SU-DHL-6 (cell line): ENCODE data around the gene TXNDC11.

Experiments
- EZH2phosphoT487 ChIP-seq: fragments of 200-600 bp; sonication (generic), shearing (Covaris generic); conservative IDR thresholded peaks from 2 replicates; pipeline ENCODE4 v1.6.1; 2018; ENCODE audit warnings: mild to moderate bottlenecking, antibody characterized with exemption, low read length, moderate library complexity, mixed read lengths
- TF ChIP-seq, protein P1 (sequence below): fragments of 200-600 bp; sonication (generic); IDR thresholded peaks from one replicate; pipeline ENCODE4 v1.5.1; 2017; ENCODE audit warnings: antibody characterized with exemption, mild to moderate bottlenecking, low read length, moderate library complexity; ENCODE audit not compliant: insufficient read depth, poor library complexity, severe bottlenecking

DNA sequence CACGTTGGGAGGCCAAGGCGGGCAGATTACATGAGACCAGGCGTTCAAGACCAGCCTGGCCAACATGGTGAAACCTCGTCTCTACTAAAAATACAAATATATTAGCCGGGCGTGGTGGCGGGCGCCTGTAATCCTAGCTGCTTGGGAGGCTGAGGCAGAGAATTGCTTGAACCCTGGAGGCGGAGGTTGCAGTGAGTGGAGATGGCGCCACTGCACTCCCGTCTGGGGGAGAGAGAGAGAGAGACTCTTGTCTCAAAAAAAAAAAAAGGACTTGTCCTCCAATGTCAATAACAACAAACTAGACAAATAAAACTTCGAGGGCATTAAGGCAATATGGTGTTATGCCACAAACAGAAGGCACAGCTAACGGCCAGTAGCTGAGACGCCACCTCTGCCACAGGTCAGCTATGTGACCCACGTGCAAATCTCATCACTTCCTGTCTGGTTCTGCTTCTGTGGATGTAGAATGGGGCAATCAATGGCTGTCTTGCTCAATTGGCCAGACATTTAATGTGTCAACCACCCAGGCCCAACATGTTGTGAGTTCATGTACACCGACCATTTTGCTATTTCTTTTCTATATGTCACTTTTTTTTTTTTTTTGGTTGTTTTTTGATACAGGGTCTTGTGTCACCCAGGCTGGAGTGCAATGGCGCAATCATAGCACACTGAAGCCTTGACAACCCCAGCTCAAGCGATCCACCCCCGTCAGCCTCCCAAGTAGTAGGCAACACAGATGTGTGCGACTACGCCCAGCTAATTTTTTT lies 834 bp upstream of the TXNDC11 start:
- TF ChIP-seq, protein P1, sequence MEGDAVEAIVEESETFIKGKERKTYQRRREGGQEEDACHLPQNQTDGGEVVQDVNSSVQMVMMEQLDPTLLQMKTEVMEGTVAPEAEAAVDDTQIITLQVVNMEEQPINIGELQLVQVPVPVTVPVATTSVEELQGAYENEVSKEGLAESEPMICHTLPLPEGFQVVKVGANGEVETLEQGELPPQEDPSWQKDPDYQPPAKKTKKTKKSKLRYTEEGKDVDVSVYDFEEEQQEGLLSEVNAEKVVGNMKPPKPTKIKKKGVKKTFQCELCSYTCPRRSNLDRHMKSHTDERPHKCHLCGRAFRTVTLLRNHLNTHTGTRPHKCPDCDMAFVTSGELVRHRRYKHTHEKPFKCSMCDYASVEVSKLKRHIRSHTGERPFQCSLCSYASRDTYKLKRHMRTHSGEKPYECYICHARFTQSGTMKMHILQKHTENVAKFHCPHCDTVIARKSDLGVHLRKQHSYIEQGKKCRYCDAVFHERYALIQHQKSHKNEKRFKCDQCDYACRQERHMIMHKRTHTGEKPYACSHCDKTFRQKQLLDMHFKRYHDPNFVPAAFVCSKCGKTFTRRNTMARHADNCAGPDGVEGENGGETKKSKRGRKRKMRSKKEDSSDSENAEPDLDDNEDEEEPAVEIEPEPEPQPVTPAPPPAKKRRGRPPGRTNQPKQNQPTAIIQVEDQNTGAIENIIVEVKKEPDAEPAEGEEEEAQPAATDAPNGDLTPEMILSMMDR = no peak
- no peak for TF ChIP-seq EZH2phosphoT487
